GM12801 (cell line): ENCODE measurements around the gene TAF6L.

Source experiments
- TF ChIP-seq, protein P1 (sequence below): IDR thresholded peaks from one replicate; pipeline ENCODE4 v1.5.1; 2011; ENCODE audit warnings: control low read depth; ENCODE audit not compliant: insufficient read length; ENCODE audit errors: extremely low read depth

Gene TAF6L

DNA sequence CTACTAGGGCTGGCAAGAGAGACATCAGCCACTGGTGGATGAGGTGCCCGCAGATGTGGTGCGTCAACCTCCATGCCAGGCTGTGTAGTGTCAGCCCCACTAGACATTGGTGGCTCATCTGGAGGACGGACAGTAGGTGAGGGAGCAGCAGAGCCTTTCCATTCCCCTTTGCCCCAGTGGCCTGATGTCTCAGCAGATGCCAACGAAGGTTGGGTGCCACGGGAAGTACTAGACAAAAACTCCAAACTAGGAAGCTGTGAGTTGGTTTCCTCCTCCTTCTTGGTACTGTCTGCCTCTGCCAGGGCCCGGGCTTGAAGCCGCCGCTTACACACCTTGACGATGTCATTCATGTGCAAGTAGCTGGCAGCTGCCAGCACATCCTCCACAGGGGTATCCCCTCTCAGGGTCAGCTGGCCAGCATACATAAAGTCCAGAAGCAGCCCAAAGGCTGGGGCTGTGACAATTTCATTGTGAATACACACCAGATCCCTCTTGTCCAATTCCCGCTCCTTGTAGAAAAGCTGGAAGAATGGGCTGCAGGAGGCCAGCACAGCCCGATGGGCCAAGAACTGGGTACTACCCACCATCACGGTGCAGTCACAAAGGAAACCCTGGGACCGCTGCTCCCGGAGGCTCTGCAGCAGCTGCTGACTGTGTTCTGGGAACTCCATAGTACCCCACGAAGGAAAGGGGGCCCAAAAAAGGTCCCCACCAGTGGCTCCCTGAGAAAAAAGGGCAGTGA is 18.0 kb upstream of the TAF6L start:
- TF ChIP-seq, protein P1, sequence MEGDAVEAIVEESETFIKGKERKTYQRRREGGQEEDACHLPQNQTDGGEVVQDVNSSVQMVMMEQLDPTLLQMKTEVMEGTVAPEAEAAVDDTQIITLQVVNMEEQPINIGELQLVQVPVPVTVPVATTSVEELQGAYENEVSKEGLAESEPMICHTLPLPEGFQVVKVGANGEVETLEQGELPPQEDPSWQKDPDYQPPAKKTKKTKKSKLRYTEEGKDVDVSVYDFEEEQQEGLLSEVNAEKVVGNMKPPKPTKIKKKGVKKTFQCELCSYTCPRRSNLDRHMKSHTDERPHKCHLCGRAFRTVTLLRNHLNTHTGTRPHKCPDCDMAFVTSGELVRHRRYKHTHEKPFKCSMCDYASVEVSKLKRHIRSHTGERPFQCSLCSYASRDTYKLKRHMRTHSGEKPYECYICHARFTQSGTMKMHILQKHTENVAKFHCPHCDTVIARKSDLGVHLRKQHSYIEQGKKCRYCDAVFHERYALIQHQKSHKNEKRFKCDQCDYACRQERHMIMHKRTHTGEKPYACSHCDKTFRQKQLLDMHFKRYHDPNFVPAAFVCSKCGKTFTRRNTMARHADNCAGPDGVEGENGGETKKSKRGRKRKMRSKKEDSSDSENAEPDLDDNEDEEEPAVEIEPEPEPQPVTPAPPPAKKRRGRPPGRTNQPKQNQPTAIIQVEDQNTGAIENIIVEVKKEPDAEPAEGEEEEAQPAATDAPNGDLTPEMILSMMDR = no peak

- TF ChIP-seq, protein P1 = no peak
Measured at GRCh38 chr11:62753736-62754603, 17.2 kb upstream of the TAF6L start, which contains the start of gene ZBTB3. Gene ZBTB3, minus strand, starts transcription at chr11:62754160. Its CDS starts 496 bp downstream, at chr11:62753664.

GRCh38 chr11:62755086-62755615 is 16.0 kb upstream of the TAF6L start:
- TF ChIP-seq, protein P1 = no peak

DNA sequence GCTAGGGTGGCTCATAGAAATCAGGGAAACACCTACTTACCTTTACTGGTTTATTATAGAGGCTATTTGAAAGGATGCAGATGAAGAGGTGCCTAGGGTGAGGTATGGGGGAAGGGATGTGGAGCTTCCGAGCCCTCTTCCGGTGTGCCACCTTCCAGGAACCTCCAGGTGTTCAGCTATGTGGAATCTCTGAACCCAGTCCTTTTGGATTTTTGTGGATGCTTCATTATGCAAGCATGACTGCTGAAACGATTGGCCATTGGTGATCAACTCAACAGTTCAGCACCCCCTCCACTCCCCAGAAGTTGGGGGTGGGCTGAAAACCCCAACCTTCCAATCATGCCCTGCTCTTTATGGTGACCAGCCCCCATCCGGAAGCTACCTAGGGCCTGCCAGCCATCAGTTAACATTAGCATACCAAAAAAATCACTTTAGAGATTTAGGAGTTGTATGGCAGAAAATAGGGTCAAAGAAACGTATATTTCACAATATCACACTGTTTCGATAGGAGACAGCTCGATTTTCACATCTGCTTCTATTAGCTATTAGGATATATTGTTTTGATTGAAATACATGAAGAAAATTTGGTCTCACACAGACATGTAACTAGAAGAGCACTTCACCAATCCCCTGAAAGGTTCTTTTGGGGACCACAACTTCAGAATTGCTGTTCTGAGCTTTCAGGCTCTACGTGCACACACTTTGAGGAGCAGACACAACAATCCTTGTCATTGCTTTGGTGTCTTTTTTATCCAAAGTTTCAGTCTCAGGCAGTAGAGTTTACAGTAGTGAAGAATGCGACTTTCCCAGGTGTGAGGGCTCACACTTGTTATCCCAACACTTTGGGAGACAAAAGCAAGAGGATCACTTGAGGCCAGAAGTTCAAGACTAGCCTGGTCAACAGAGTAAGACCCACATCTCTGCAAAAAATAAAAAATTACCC is 13.1 kb upstream of the TAF6L start:
- TF ChIP-seq, protein P1 = no peak

- TF ChIP-seq, protein P1 = no peak
Measured at GRCh38 chr11:62770778-62771143, 435 bp upstream of the TAF6L start.

DNA sequence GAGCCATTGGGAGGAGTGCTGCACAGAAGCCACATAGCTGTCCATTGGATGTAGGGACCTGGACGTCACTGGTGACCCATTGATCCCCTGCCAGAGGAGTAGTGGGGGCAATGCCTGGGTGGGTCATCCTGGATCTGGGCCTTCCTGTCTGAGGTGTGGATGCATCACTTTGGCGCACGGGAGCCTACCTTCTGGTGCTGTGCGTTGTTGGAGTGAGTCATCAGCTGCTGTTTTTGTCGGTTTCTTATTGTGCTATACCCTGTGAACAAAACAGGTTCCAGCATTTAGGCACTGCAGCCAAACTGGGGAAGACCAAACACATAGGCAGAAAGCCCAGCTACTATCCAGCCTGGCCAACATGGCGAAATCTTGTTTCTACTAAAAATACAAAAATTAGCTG is 3.2 kb downstream of the TAF6L start:
- TF ChIP-seq, protein P1 = no peak
